Endothelial cell of umbilical vein (primary cell): ENCODE measurements around the gene LNPEP.

Experiments used
- CTCF ChIP-seq, 2 donors: IDR thresholded peaks; 1 replicate in 1 of 2; 2 replicates in 1 of 2; pipeline ENCODE4 v1.5.1; 2011; ENCODE audit warnings: low read length in 2 of 2, mild to moderate bottlenecking in 2 of 2, moderate library complexity in 2 of 2, control low read depth in 1 of 2, inconsistent platforms in 1 of 2, low read depth in 1 of 2; ENCODE audit not compliant: insufficient read depth in 1 of 2; ENCODE audit errors: extremely low read depth in 1 of 2
- EZH2 ChIP-seq: IDR thresholded peaks from 2 replicates; pipeline ENCODE4 v1.6.1; 2012; ENCODE audit warnings: borderline replicate concordance, low read depth, mild to moderate bottlenecking, moderate library complexity, low read length, inconsistent platforms; ENCODE audit not compliant: severe bottlenecking
- GATA2 ChIP-seq: IDR thresholded peaks from 2 replicates; pipeline ENCODE4 v1.7.0; 2011; ENCODE audit warnings: low read depth, mild to moderate bottlenecking, moderate library complexity, mixed read lengths, low read length; ENCODE audit not compliant: insufficient read length, insufficient read depth
- JUN ChIP-seq: IDR thresholded peaks from 2 replicates; pipeline ENCODE4 v1.6.1; 2011; ENCODE audit warnings: borderline replicate concordance, low read depth; ENCODE audit not compliant: insufficient read length, insufficient read depth
- MAX ChIP-seq: IDR thresholded peaks from 2 replicates; pipeline ENCODE4 v1.6.1; 2011; ENCODE audit not compliant: insufficient read depth, insufficient read length
- MYC ChIP-seq: IDR thresholded peaks from one replicate; pipeline ENCODE4 v1.6.1; 2011; ENCODE audit warnings: mild to moderate bottlenecking, low read depth, low read length
- POLR2A ChIP-seq: IDR thresholded peaks from 2 replicates; pipeline ENCODE4 v1.6.1; 2012; ENCODE audit warnings: low read depth, mild to moderate bottlenecking, control low read depth, low read length
- POLR2AphosphoS5 ChIP-seq: IDR thresholded peaks from 2 replicates; pipeline ENCODE4 v1.6.1; 2012; ENCODE audit warnings: low read depth, mild to moderate bottlenecking, control low read depth, low read length, moderate library complexity; ENCODE audit not compliant: insufficient read depth

GRCh38 chr5:97019435-97020117 lies 83.7 kb downstream of the LNPEP start:
- TF ChIP-seq CTCF (IDR thresholded peaks at IDR 0.05; ENCODE audit: extremely low read depth in 1 of 2, insufficient read depth in 1 of 2, low read depth in 1 of 2, low read length in 2 of 2) (no peak), POLR2AphosphoS5 (no peak), POLR2A (no peak), GATA2 (no peak), JUN (no peak), MYC (no peak), EZH2 (no peak), MAX (no peak)
